Measurements from ENCODE around the gene KLHDC8A.

Gene KLHDC8A

GRCh38 chr1:205304046-205304694 lies 52.6 kb downstream of the KLHDC8A start (continued):
- no peak for TF ChIP-seq KLF1 (tag by site-specific recombination; IDR thresholded peaks at IDR 0.05)

GRCh38 chr1:205303247-205303888 lies 53.4 kb downstream of the KLHDC8A start:
- Histone ChIP-seq H3K9me3 (ENCODE audit: control insufficient read depth, insufficient read depth, low read depth, low read length) (no peaks in the 10 kb centered on the region), H3K4me3 (ENCODE audit: low read depth, low read length) (no peak overlapping the region), H3K4me1 (ENCODE audit: control insufficient read depth, insufficient read depth, low read length) (peaks cover 7% of the 10 kb centered on the region), H3K27ac (ENCODE audit: extremely low read depth, low read depth, low read length) (no peak overlapping the region), H3K36me3 (ENCODE audit: control insufficient read depth in 2 of 2, insufficient read depth in 1 of 2, low read length in 2 of 2) (peaks cover 0 to 48% of the 10 kb centered on the region in 2 experiments; a peak in 2 of 3 replicates)
- ChIA-PET CTCF (interaction anchor here (0.6 to 3.6 kb wide), 5 partner anchors 17 to 148 kb away, joined by 3 to 18 read pairs (median 3); no protein-coding TSS in a partner anchor), POLR2A (no interaction called here)
- TF ChIP-seq TSHZ1 (tag by site-specific recombination; IDR thresholded peaks at IDR 0.05; ENCODE audit: borderline replicate concordance) (no peak), ZNF16 (tag by site-specific recombination; IDR thresholded peaks at IDR 0.05; ENCODE audit: low read depth) (no peak), PRDM10 (tag by site-specific recombination; IDR thresholded peaks at IDR 0.05) (no peak), ZNF175 (tag by site-specific recombination; IDR thresholded peaks at IDR 0.05) (no peak), REPIN1 (tag by site-specific recombination; IDR thresholded peaks at IDR 0.05; ENCODE audit: low read depth) (no peak)

GRCh38 chr1:205301842-205302588 lies 54.7 kb downstream of the KLHDC8A start:
- TF ChIP-seq ZNF518A (tag by site-specific recombination; conservative IDR thresholded peaks at IDR 0.05; ENCODE audit: low read depth) (no peak), IKZF3 (tag by site-specific recombination; IDR thresholded peaks at IDR 0.05) (no peak), ZNF391 (tag by site-specific recombination; IDR thresholded peaks at IDR 0.05; ENCODE audit: borderline replicate concordance, low read depth) (no peak)
- CTCF ChIA-PET = interaction anchor here (0.7 to 3.6 kb wide), 5 partner anchors 16 to 46 kb away, joined by 3 to 18 read pairs (median 4); no protein-coding TSS in a partner anchor
- no peak overlapping the region for H3K4me3 ChIP-seq (ENCODE audit: low read depth, low read length)
- H3K36me3 ChIP-seq (ENCODE audit: control insufficient read depth in 2 of 2, insufficient read depth in 1 of 2, low read length in 2 of 2) = peaks cover 0 to 35% of the 10 kb centered on the region in 2 experiments; a peak in 2 of 3 replicates
- H3K27ac ChIP-seq (ENCODE audit: extremely low read depth, low read depth, low read length) = no peak overlapping the region
- POLR2A ChIA-PET = interaction anchor here (0.6 to 1.9 kb wide), 6 partner anchors 14 to 29 kb away, joined by 3 to 10 read pairs (median 6); partner anchors contain the start of gene NUAK2
- H3K4me1 ChIP-seq (ENCODE audit: control insufficient read depth, insufficient read depth, low read length) = peaks cover 7% of the 10 kb centered on the region
- H3K9me3 ChIP-seq (ENCODE audit: control insufficient read depth, insufficient read depth, low read depth, low read length) = no peaks in the 10 kb centered on the region

Measured in HEK293 (cell line).